NAMALWA (cell line): ENCODE data around the gene LYZL1.
"Not testable (repeated sequence)": the region's sequence is repeated elsewhere in the genome, so short reads cannot be mapped to it uniquely, and the experiment has no call there.

Source experiments
- DNase-seq: peaks from one replicate; pipeline ENCODE4 v3.0.0-alpha.2; 2015; ENCODE audit warnings: low spot score

Gene LYZL1

DNA sequence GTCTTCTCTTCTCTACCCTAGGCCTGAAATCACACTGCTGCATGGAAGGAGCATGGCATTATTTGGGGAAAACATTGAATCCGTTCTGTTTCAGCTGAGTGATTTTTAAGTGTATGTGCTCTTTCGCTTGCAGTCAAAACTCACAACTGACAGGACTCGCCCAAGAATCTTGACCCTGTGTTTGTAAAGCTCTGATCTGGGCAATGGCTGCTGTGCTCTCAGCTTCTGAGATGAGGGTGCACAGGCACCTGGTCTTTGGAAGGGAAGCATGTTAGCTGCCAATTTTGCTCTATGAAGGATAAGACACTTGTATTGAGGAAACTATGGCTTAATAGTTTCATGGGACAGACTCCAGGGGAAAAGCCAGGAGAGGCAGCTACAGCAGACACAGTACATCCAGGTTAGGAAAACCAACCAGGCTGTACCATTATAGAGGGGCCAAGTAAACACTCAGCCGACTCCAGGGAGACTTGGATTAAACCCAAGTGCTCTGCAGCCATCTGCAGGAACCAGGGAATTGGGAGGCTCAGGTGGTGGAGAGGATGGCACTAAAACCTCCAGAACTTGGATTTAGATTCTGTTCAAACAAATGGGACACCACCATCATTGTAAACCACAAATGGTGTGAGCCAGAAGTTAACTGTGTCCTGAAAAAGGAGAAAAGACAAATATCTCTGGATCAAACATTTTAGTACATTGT lies 43.3 kb downstream of the LYZL1 start:
- DNase-seq = no peak

DNA sequence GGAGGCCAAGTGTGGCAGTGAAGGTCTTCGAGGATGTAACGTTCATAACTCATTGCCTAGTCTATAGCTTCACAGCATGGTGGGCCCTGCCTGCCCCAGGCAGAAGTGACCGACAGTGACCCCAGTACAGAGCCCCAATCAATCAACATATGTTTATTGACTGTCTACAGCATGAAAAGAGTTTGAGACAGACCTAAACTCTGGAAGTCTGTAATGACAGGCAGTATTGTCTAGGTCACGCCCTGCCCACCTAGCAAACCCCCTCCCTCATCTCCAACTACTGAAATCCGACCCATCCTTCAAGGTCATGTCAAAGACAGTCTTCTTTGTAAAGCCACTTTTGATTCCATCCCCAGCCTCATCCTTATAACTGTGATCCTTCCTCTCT lies 43.9 kb downstream of the LYZL1 start:
- no peak for DNase-seq

DNA sequence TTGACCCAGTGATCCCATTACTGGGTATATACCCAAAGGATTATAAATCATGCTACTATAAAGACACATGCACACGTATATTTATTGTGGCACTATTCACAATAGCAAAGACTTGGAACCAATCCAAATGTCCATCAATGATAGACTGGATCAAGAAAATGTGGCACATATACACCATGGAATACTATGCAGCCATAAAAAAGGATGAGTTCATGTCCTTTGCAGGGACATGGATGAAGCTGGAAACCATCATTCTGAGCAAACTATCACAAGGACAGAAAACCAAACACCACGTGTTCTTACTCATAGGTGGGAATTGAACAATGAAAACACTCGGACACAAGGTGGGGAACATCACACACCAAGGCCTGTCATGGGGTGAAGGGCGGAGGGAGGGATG lies 48.7 kb downstream of the LYZL1 start:
- not testable (repeated sequence) for DNase-seq

DNA sequence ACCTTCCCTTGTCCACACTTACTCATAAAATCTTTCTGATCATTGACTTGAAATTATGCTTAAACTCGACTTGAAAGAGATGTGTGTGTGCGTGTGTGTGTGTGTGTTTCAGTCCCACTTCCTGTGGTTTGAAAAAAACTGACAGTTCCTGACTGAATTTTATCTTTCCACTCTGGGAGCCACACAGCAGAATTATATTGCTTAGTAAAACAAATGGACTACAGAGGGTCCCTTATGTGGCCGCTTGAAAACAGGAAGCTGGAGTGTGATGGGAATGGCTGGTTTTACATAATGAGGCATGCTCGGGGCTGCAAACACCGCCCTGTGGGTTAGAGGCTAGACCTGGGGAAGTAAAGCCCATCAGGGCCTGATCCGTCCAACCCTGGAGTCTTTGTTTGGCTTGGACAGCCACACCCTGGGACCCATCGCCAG lies 54.8 kb downstream of the LYZL1 start:
- no peak for DNase-seq

DNA sequence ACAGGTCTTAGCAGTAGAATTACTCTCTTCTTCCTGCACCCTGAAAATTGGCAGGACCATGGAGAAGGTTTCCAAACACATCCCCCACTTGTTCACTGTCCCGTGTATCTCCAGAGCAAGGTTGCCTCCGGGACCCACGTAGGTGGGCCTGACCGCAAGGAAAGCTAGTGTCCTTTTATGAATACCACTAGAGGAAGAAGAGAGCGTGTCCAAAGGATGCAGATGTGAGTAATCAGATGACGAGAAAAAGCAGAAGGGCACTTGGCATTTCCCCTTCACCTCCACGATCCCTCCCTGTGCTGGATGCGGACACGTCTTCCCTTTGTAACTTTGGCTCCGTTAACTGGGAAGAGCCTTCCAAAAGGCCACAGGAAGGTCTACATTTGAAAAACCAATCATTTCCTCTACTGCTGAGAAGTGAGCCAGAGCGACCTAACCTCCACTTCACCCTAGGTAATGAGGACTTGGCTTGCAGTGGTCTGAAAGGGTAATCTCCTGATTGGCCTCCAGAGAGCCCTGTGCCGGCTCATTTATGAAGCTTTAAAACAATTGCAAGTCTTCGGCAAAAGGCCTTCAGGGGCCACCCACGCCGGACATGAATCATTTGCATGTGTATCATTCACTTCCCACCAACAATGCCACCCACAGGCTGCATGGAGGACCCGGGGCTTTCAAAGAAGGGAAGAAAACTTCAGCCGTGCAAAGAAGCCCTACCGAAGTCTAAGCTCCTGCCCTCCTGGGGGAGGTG lies 55.4 kb downstream of the LYZL1 start:
- DNase-seq = no peak

DNA sequence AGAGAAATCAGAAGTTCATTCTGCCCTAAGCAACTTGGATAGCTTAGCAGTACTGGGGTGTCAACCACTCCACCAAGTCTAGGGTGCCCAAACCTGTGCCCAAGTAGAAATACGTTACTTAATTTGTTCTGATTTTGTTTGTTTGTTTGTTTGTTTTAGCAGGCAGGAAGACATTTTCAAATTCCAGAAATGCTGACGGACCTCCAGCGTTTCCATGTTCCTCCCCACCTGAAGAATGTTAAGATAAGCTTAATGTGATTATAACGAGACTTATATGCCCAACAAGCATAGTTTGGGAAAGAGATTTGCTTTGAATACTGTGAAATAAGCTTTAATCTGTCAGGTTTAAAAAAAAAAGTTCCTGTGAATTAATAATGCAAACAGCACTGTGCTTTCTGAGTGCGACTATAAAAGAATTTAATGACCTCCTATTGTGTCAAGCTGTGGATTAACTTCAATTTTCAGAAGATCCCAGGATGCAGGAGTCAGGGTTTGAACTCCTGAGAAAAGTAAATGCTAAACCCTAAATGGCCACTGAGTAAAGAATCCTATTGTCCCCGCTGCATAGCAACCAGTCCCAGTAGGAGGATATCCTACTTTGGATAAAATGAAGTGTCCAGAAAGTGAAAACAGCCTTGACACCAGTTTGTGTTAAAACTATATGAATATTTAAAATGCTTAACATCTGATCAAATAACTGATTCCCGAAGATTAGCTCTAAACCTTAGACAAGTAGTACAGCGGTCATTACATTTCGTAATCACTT lies 56.5 kb downstream of the LYZL1 start:
- DNase-seq = no peak

DNA sequence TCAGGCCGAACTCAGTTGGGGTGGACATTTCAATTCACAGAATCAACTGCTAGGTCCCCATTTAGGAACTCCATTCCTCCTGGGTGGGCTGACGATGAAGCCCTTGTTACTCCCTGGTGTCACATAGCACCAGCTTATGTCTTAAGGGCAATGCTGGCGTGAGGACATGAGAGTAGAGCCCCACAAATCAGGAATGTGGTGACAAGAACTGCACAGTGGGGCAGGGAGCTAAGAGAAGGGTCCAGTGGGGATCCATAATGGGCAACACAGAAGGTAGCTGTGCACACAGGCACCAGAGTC lies 57.0 kb downstream of the LYZL1 start:
- no peak for DNase-seq

DNA sequence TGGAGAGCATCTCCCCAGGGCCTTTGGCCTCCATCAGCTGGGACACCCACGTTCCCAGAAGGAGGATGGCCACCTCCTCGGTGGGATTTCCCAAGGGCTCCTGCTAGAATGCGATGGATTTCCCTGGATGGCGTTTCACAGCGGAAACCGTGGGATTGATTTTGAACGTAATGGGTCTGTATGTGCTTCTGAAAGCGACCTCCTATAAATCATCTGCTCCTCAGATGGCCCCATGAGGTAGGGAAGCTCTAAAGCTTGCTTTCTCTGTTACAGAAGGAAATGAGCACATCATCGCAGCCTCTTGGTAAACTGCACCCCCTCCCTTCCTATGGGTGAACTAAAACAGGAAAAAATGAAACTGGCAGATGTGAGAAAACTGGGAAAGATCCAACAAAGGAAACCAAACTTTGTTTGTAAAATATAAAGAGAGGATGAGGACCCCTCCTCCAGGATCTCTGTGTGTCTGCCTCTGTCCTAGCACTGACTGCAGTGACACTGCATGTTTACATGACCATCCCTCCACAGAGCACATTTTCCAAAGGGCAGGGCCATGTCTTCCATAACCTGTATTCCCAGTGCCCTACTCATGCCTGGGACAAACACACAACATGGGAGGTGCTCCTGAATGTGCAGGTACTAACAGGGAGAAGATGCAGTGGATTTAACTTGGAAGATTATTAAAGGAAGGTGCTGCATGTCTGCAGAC lies 57.6 kb downstream of the LYZL1 start:
- DNase-seq = no peak

DNA sequence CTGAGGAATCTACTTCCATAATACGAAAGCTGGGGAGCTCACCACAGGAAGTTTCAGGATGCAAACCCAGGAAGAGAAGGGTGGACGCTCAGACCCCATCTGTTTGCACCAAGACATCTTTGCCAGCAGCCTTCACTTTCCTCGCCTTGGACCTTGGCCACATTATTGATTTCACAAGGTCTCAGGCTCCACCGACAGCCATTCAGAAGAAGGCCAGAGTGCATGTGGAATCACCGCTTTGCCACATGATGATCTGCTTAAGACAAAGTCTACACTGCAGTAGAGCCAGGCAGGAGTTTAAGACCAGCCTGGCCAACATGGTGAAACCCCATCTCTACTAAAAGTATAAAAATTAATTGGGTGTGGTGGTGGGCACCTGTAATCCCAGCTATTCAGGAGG lies 60.0 kb downstream of the LYZL1 start:
- DNase-seq = no peak

DNA sequence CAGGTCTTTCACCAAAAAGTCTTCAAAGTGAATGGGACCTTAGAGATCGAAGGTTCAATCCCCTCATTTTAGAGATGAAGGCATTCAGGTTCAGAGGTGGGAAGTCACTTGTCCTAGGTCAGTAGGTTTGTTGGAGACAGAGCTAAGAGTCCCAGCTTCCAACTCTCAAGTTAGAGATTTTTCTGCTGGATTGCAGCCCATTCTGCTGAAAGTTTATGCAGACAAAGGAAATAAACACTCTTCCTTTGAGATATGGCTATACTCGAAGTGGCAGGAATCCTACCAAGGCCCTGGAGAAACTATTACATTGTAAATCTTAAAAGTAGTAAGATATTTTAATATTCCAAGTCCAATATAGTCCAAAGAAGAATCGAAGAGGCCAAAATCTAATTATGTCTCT lies 64.4 kb downstream of the LYZL1 start:
- no peak for DNase-seq

DNA sequence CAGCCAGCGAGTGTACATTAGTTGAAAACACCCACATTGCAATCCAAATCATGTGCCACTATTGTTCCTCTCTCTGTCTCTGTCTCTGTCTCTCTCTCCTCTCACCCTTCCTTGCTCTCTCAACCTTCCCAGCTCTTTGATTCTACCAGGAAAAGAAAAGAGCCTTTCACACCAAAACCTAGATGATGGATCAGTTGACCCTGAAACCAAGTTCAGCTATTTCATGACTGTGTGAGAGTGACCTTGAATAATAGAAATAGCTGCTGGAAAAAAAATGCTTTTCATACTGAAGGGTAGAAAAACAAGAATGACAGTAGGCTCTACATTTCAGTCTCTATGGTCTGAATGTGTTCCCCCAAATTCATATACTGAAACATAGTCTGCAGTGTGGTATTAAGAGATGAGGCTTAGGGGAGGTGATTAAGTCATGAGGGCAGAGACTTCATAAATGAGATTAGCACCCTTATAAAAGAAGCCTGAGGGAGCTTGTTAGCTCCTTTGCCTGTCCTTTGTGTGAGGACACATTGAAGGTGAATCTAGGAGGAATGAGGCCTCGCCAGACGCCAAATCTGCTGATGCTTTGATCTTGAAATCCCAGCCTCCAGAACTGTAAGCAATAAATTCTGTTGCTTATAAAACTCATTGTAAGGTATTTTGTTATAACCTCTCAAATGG lies 65.2 kb downstream of the LYZL1 start:
- DNase-seq = no peak

DNA sequence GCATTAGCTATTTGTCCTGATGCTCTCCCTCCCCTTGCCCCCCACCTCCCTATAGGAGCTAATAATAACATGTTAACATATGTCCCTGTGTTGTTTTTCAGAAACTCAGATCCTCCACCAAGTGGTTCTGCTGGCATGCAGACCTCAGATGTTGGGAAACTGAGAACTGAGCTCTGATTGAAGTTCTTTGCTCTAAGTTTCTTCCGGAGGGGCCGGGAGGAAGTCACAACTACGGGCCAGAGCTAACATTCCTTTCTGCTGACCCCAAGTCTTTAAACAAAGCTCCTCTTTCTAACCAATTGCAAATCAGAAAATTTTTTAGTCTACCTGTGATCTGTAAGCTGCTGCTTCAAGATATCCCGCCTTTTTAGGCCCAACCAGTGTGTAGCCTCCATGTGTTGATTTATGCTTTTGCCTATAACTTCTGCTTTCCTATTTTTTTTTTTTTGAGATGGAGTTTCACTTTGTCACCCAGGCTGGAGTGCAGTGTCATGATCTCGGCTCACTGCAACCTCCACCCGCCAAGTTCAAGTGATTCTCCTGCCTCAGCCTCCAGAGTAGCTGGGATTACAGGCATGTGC lies 66.6 kb downstream of the LYZL1 start:
- DNase-seq = no peak

DNA sequence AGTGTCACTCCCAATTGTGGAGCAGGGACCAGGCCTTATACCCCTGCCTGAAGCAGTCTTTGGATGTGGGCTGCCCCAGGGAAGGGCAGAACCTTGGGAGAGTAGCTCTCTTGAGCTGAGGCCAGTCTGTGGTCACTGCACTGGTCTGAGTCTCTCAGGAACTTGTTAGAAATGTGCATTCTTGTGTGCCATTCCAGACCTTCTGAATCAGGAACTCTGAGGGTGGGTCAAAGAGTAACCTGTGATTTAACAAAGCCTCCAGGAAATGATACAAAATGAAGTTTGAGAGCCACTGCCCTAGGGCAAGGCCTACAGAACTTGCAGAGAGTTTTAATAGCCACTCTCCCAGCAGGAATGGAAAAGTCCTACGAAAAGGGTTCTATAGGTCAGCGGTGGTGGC lies 68.1 kb downstream of the LYZL1 start:
- no peak for DNase-seq

DNA sequence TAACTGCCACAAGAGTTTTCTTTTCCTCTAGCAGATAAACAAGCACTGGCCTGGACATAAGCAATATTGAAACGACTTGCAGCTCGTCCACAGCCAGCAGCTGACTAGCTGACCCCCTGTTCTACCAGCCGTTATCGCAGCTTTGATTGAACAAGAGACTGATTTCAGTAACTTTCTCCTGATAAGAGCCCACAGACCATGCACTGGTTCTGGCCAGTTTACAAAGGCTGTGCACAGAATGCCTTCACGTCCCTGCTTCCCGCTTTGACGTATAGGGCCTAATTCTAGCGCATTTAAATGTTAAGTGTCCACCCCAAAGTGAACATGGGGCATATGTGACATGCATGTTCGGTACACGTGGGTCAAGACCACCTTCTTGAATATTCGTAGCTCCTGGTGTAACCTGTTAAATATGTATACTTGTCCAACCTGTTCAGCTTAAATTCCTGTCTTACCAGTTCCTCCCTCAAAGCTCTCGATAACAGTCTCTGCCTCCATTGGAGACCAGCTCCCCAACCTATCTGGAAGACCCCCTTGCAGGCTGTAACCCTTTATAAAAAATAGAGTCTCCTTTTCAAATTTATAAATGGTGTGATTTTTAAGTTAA lies 69.2 kb downstream of the LYZL1 start:
- no peak for DNase-seq

DNA sequence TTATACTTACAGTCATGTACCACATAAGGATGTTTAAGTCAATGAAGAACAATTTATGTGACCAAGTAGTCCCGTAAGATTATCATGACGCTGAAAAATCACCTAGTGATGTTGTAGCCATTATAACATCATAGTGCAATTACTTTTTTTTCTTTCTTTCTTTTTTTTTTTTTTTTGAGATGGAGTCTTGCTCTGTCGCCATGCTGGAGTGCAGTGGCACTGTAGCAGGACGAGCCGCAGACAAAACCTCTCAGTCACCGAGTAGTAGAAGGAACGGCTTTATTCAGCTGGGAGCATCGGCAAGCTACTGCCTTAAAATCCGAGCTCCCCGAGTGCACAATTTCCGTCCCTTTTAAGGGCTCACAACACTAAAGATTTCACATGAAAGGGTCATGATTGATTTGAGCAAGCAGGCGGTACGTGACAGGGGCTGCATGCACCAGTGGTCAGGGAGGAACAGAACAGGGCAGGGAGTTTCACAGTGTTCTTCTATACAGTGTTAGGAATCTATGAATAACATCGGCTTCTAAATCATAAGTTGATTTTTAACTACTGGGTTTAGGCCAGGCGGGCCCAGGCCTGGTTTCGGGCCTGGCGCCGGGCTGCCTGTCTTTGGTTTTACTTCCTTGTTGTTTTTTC lies 71.5 kb downstream of the LYZL1 start:
- not testable (repeated sequence) for DNase-seq
